Breast epithelium (tissue), 4 donors: ENCODE measurements around the gene BRAT1. TPM values are rescaled to one million over a fixed set of nuclear protein-coding genes. Genes with fewer than 3 reads are reported as not detected.
A peak's percentile ranks its signal among the peaks of the same experiment; 100 is the strongest.

Experiments
- DNase-seq, 2 donors: peaks; one replicate each; pipeline ENCODE4 v3.0.0-alpha.2; 2019; ENCODE audit warnings: low spot score in 2 of 2
- H3K27ac ChIP-seq, 2 donors: fragments of 200-600 bp; sonication (generic) in 1 of 2; one replicate each; pipeline ENCODE4 v1.5.1; 2016 to 2019; ENCODE audit warnings: mild to moderate bottlenecking in 1 of 2
- H3K27me3 ChIP-seq, 2 donors: fragments of 200-600 bp; sonication (generic) in 1 of 2; one replicate each; pipeline versions ENCODE4 v1.5.1 to v1.6.0; 2017 to 2019; ENCODE audit warnings: control low read depth in 1 of 2, mild to moderate bottlenecking in 1 of 2
- H3K36me3 ChIP-seq: fragments of 200-600 bp; one replicate; pipeline ENCODE4 v1.5.1; 2019
- H3K4me1 ChIP-seq, 2 donors: fragments of 200-600 bp; sonication (generic); one replicate each; pipeline ENCODE4 v1.5.1; 2016 to 2019; ENCODE audit warnings: control low read depth in 1 of 2
- H3K4me3 ChIP-seq, 3 donors: fragments of 200-600 bp; sonication (generic); 1 replicate in 2 of 3; 2 replicates in 1 of 3; pipeline ENCODE4 v1.5.1; 2016 to 2019; ENCODE audit warnings: mild to moderate bottlenecking in 3 of 3, moderate library complexity in 2 of 3
- H3K9me3 ChIP-seq, 2 donors: fragments of 200-600 bp; sonication (generic) in 1 of 2; one replicate each; pipeline ENCODE4 v1.5.1; 2016 to 2019; ENCODE audit warnings: control low read depth in 1 of 2
- CTCF ChIP-seq, 3 donors: fragments of 450-650 bp; IDR thresholded peaks; one replicate each; pipeline ENCODE4 v1.5.1; 2016 to 2017; ENCODE audit warnings: antibody characterized with exemption in 3 of 3, mild to moderate bottlenecking in 3 of 3, moderate library complexity in 3 of 3
- POLR2A ChIP-seq: fragments of 450-650 bp; IDR thresholded peaks from one replicate; pipeline ENCODE4 v1.6.1; 2016; ENCODE audit warnings: antibody characterized with exemption, mild to moderate bottlenecking, moderate library complexity
- POLR2AphosphoS5 ChIP-seq, 3 donors: sonication (generic); formaldehyde crosslinking; IDR thresholded peaks; one replicate each; pipeline ENCODE4 v1.6.1; 2017; ENCODE audit warnings: antibody characterized with exemption in 3 of 3
- intact Hi-C: fragments of 100-400 bp; cut with DNase I; formaldehyde crosslinking; loops from one replicate; pipeline ENCODE4 v1.15.1; 2023; ENCODE audit warnings: low total_unique reads
- total RNA-seq, 3 donors: library from RNA; depleted of rRNA; stranded (reverse); fragments of >200 nt; gene quantifications; one replicate each; pipeline ENCODE4 v1.1.0, GENCODE V29; 2016

The BRAT1 gene
- total RNA-seq, 3 donors from 2014 or later: 20.8 to 36.4 (median 28.4) TPM

GRCh38 chr7:2520131-2520760 is 35.1 kb downstream of the BRAT1 start:
- H3K36me3 ChIP-seq: no peaks in the 10 kb centered on the region
- TF ChIP-seq POLR2A: no peak
- peak in 1 of 3 donors; percentile 24 for TF ChIP-seq CTCF (IDR thresholded peaks at IDR 0.05)
- intact Hi-C loops: no loop called here
- H3K9me3 ChIP-seq: no peaks in the 10 kb centered on the region
- H3K27me3 ChIP-seq: no peaks in the 10 kb centered on the region
- H3K4me3 ChIP-seq: peak overlapping the region; percentile 50 to 85 (median 63)
- no peak for DNase-seq
- peak overlapping the region; percentile 64 to 79 for H3K27ac ChIP-seq
- H3K4me1 ChIP-seq: peaks cover 28 to 43% of the 10 kb centered on the region in 2 donors

GRCh38 chr7:2519119-2519930 is 36.0 kb downstream of the BRAT1 start, which contains the start of gene LFNG:
TSS of gene LFNG (plus strand) at chr7:2519774. CDS start at chr7:2519862, 88 bp downstream.
- Histone ChIP-seq H3K27ac (peak within 1 kb of the TSS; percentile 79 to 91), H3K27me3 (no peaks in the 10 kb centered on the region), H3K4me3 (peak within 1 kb of the TSS; percentile 50 to 85 (median 63)), H3K4me1 (peaks cover 24 to 35% of the 10 kb centered on the region in 2 donors), H3K9me3 (no peaks in the 10 kb centered on the region), H3K36me3 (no peaks in the 10 kb centered on the region)
- TF ChIP-seq POLR2AphosphoS5 (IDR thresholded peaks at IDR 0.05) (peak in 1 of 3 donors; percentile 68), CTCF (IDR thresholded peaks at IDR 0.05) (no peak), POLR2A (no peak)
- intact Hi-C loops: no loop called here
- DNase-seq: peak; percentile 75 to 77

GRCh38 chr7:2518737-2519118 is 36.6 kb downstream of the BRAT1 start:
- Histone ChIP-seq H3K9me3 (no peaks in the 10 kb centered on the region), H3K27ac (peak overlapping the region; percentile 79 to 91), H3K36me3 (no peaks in the 10 kb centered on the region), H3K4me3 (peak overlapping the region; percentile 44 to 85 (median 63)), H3K4me1 (peaks cover 24 to 29% of the 10 kb centered on the region in 2 donors), H3K27me3 (no peaks in the 10 kb centered on the region)
- TF ChIP-seq POLR2A: no peak
- intact Hi-C loops: no loop called here
- no peak for DNase-seq

- Histone ChIP-seq H3K4me3 (no peak overlapping the region), H3K36me3 (no peaks in the 10 kb centered on the region), H3K27ac (peak overlapping the region; percentile 79 to 91), H3K9me3 (no peaks in the 10 kb centered on the region), H3K4me1 (peaks cover 18 to 20% of the 10 kb centered on the region in 2 donors), H3K27me3 (no peaks in the 10 kb centered on the region)
- DNase-seq: no peak
- TF ChIP-seq POLR2AphosphoS5 (IDR thresholded peaks at IDR 0.05) (no peak), POLR2A (no peak), CTCF (IDR thresholded peaks at IDR 0.05) (no peak)
- intact Hi-C loops: no loop called here
These were observed 37.4 kb downstream of the BRAT1 start for GRCh38 chr7:2517678-2518507.

GRCh38 chr7:2517026-2517425 is 38.3 kb downstream of the BRAT1 start:
- TF ChIP-seq POLR2A (no peak), POLR2AphosphoS5 (IDR thresholded peaks at IDR 0.05) (no peak), CTCF (IDR thresholded peaks at IDR 0.05) (no peak)
- no peak overlapping the region for H3K4me3 ChIP-seq
- H3K36me3 ChIP-seq: no peaks in the 10 kb centered on the region
- intact Hi-C loops: no loop called here
- H3K9me3 ChIP-seq: no peaks in the 10 kb centered on the region
- no peaks in the 10 kb centered on the region for H3K27me3 ChIP-seq
- peak overlapping the region; percentile 79 to 91 for H3K27ac ChIP-seq
- peak in 1 of 2 donors; percentile 67 for DNase-seq
- peaks cover 18 to 19% of the 10 kb centered on the region in 2 donors for H3K4me1 ChIP-seq
